DMS79 treated with DMSO at 0.1 percent for 48 hours (cell line): ENCODE measurements around the gene SERGEF.
A peak's percentile ranks its signal among the peaks of the same experiment; 100 is the strongest.

Experiments
- DNase-seq: peaks from one replicate; lab custom pipeline; 2025; lab: John Stamatoyannopoulos, UW

SERGEF gene

GRCh38 chr11:17812091-17812864, 200.6 kb downstream of the SERGEF start:
- peak; percentile 51 for DNase-seq

DNA sequence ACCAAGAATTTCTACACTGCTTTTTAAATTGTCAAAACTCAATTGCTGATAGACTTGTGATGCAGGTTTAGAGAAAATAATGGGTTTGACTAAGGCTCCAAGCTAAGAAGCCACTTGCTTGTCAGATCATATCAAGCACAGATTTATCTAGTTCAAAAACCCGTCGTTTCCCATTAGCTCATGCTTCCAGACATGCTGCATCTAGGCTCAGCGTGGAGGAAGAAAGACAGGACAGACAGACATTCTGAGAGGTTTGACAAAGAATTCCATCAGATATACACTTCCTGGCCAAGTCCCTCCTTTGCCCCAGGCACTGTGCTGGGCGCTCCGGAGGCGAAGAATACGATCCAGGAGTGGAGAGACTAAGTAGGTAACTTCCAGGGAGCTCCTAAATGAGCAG, 201.5 kb downstream of the SERGEF start:
- no peak for DNase-seq

- DNase-seq = no peak
Measured at GRCh38 chr11:17810746-17811145, 202.1 kb downstream of the SERGEF start.

DNA sequence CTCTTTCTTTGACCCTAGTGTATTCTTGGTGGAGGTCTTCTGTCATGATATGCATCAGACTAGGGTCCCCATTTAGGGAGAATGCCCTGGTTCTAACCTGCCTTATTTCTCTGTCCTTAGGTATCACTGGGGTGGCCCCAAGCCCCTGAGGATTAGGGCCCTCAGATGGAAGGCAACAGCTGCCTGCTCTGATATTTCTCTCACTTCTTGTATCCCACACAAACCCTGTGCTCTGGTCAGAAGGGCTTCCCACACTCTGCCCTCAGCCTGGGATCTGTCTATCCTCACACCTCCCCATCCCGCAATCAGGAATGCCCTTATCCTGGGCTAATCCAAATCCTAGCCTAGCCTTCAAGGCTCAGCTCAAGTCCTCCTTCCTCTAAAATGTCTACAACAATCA, 202.8 kb downstream of the SERGEF start:
- no peak for DNase-seq

GRCh38 chr11:17807034-17807433, 205.8 kb downstream of the SERGEF start:
- DNase-seq = no peak

DNA sequence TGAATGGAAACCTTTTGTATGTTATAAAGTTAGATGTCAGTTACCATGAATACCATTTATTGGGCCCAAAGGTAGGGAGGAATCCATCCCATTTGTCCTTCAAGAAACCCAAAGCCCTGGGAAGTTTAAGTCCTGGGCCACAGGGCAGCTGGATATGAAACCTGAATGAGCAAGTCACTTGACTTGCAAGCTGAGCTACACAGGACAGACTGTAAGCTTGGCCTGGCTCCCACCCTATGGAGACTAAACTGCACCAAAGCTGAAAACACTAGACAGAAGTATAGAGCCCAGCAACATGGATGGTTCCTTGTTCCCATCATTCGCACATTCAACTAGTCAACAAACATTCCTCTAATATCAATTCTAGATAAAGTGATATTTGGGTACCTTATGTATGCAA, 207.0 kb downstream of the SERGEF start:
- DNase-seq = no peak

GRCh38 chr11:17805043-17805442, 207.8 kb downstream of the SERGEF start:
- DNase-seq = no peak

GRCh38 chr11:17803754-17804334, 209.0 kb downstream of the SERGEF start:
- DNase-seq = peak; percentile 28

DNA sequence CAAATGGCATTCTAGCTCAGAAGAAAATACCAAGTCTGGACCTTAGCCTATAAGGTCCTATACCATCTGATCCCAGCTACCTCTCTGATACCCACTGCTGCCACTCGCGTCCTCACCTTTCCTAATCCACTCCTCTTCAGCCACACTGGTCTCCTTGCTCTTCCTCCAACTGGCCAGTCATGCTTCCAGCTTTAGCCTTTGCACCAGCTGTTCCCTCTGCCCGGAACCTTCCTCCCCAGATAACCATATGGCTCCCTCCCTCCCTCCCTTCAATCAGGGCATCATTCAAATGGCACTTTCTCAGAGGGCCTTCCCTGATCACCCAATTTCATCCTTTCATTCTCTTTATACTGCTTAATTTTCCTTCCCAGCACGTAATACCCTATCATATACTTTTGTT, 210.4 kb downstream of the SERGEF start:
- no peak for DNase-seq

- DNase-seq = no peak
Measured at GRCh38 chr11:17801166-17801565, 211.7 kb downstream of the SERGEF start.

DNA sequence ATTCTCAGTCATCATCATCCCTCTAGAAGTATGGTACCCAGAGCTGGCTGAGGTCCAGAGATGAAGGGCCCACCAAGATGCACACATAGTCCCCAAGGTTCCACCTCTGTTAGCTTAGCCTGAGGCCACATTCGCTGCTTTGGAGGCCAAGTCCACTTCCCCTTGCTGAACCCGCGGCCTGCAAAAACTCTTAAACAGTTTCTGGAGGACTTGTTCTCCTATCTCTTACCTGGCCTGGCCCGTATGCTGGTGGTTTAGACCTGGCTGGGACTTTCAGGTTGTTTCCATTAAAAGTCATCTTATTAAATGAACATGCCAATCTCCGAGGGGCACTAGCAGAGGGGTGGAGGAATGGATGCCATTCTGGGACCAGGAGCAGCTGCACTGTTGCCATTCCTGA, 213.7 kb downstream of the SERGEF start:
- DNase-seq = no peak

- DNase-seq = no peak
Measured at GRCh38 chr11:17798716-17799115, 214.1 kb downstream of the SERGEF start.

- no peak for DNase-seq
Measured at GRCh38 chr11:17798253-17798652, 214.6 kb downstream of the SERGEF start.

DNA sequence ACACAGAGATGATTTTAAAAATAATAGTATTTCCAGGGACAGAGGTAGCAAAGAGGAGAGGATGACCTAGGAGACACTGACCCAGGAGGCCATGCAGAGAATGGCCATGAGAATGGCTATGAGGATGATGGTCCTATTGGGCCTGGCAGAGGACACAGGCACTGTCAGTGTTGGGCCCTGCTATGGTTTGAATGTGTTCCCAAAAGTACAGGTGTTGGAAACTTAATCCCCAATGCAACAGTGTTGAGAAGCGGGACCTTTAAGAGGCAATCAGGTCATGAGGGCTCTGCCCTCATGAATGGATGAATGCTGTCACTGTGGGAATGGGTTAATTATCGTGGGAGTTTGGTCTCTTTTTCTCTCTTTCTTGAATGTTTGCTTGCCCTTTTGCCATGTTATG, 216.7 kb downstream of the SERGEF start:
- no peak for DNase-seq

DNA sequence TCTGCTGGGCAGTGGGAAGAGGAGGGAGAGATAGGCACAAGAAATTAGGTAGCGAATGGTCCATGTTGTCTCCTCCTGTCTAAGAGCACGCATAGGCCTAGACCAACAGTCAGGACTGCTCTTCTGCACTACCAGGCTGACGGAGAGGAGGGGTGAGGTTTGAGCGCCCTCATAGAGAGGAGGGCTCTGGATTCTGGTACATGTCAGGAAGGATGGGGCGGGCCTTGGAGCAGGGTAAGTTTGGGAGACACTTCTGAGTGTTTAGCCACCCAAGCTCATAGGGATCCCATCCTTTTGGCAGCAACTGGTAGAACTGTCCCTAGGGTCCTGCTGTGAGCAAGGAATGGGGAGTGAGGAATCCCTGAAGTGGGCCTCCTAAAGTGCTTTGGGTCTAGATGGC, 217.9 kb downstream of the SERGEF start:
- no peak for DNase-seq

DNA sequence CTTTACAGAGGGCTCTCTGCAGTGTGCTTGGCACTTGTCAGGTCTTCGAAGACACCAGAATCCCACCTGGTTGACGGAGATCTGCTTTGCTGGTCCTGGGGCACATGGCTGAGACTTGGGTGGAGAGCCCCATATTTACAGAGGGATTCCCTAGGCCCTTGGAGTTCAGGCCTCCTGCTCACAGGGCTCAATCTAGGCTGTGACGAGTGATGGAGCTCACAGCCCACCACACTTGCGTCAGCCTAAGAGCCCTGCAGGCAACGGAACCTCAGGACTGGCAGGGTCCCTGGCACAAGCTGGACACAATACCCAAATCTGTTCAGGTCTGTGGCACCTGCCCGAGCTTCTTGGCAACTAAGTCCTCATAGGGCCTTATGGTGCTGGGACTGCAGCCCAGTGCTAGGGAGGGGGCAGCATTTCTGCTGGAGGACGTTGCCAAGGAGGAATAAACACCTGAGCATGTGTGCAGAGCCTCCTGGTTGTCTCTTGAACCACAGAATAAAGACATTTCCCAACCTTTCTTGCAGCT, 219.1 kb downstream of the SERGEF start:
- no peak for DNase-seq

GRCh38 chr11:17792161-17792560, 220.7 kb downstream of the SERGEF start:
- no peak for DNase-seq

GRCh38 chr11:17791144-17791543, 221.7 kb downstream of the SERGEF start:
- DNase-seq = no peak

GRCh38 chr11:17790453-17790852, 222.4 kb downstream of the SERGEF start:
- DNase-seq = no peak

DNA sequence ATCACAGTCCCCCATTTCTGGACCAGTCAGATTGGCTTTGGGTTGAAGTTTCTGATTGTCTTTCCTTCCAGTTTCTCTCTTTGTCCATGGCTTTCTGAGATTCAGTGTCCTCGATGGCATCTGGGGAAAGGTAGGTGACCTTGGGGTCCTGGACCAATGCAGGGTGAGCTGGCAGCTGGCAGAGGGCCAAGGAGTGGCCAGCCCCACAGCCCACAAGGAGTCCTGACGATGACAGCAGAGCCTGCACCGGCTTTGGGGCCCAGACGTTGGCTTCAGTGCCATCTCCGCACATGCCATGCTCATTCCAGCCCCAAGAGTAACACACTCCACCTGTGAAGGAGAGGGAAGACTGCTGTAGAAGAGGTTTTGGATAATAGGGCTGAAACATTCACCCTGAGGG, 224.8 kb downstream of the SERGEF start:
- DNase-seq = no peak

DNA sequence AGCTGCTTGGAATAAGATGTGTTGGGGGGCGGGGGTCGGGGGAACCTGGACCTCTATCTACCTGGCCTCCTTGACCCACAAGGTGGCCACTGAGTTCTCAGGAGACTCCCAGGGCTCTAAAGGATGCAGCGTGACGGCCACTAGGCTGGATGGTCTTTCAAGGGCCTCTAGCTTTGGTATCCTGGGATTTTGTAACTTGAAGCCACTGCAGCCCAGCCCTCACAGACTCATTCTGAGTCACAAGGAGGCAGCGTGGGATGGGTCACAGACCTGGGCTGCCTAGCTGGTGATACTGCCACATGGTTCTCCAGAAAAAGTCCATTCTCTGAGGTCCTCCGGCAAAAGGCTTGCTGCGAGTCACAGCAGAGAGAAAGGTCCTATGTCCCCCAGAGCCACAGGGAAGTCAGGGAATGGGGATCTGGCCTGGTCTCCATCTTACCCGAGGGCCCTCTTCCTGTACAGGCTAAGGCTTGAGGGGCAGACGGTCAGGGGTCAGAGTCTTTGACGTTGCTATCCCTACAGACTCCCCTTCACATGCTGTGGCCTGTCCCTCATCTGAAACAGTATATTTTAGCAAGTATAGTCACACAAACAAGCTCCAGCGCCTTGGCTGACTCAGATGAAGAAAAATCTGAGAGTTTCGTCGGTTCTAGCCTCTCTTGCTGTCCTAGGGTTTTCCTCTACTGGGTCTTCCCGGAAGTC, 225.9 kb downstream of the SERGEF start:
- DNase-seq = no peak

DNA sequence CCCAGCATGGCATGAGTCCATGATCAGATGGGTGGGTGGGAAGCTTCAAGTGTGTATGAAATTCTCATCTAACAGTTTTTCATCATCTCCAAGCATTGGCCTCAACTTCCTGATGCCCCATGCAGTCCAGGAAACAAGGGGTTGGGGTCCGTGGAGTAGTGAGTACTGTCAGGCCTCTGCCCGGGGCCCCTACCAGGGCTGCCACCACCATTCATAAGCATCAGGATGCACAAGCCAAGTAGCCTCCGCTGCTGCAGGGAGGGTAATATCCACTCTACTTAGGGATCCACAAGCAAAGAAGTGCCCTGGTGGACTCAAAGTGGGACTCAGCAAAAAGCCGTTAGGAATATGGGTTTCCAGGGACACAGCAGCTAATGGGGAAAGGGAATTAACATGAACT, 229.0 kb downstream of the SERGEF start:
- no peak for DNase-seq
